Endothelial cell of umbilical vein (primary cell): ENCODE measurements around the gene SERPINB6. TPM values are rescaled to one million over a fixed set of nuclear protein-coding genes. Genes with fewer than 3 reads are reported as not detected.

Source experiments
- BruUV-seq: library from RNA; stranded (reverse); fragments of 400-500 nt; replicated peaks from 2 replicates; lab custom pipeline; 2021; lab: Mats Ljungman, UMichigan
- CTCF ChIA-PET: fragments of 300-600, 350-600 bp; sonication (Branson Sonifier 250); formaldehyde crosslinking; loops from one replicate; lab custom pipeline; 2021; ENCODE audit warnings: antibody characterized with exemption, inconsistent platforms; lab: Charles Lee
- POLR2A ChIA-PET: fragments of 300-600, 350-600 bp; sonication (Branson Sonifier 250); formaldehyde crosslinking; loops from one replicate; lab custom pipeline; 2021; ENCODE audit warnings: antibody characterized with exemption, inconsistent platforms; lab: Charles Lee
- DNase-seq: peaks from one replicate; pipeline ENCODE4 v3.0.0-alpha.2; 2011; ENCODE audit warnings: low read depth, low spot score
- FAIRE-seq: peaks from 2 replicates; lab custom pipeline; 2011; peaks lifted over from hg19 to GRCh38; lab: Jason Lieb, UNC
- H2AFZ ChIP-seq: 2 replicates; pipeline ENCODE4 v1.6.0; 2012; ENCODE audit warnings: low read depth, low read length, control low read depth, inconsistent platforms
- H3K27ac ChIP-seq: 2 replicates; pipeline ENCODE4 v1.5.1; 2011; ENCODE audit warnings: low read depth, mild to moderate bottlenecking, control low read depth, low read length, moderate library complexity; ENCODE audit not compliant: insufficient read depth
- H3K27me3 ChIP-seq, 2 experiments: 2 replicates each; pipeline versions ENCODE4 v1.6.0 to v1.6.1; 2011; ENCODE audit warnings: low read length in 2 of 2, mixed read lengths in 1 of 2; ENCODE audit not compliant: control insufficient read depth in 2 of 2, insufficient read depth in 2 of 2
- H3K36me3 ChIP-seq, 2 experiments: 2 replicates in 1 of 2; 3 replicates in 1 of 2; pipeline ENCODE4 v1.5.1; 2011; ENCODE audit warnings: low read length in 2 of 2, mild to moderate bottlenecking in 1 of 2, moderate library complexity in 1 of 2; ENCODE audit not compliant: control insufficient read depth in 2 of 2, insufficient read depth in 2 of 2; ENCODE audit errors: extremely low read depth in 1 of 2
- H3K4me1 ChIP-seq: 3 replicates; pipeline ENCODE4 v1.5.1; 2011; ENCODE audit warnings: mild to moderate bottlenecking, low read length; ENCODE audit not compliant: control insufficient read depth, insufficient read depth; ENCODE audit errors: extremely low read depth
- H3K4me2 ChIP-seq: 2 replicates; pipeline ENCODE4 v1.6.1; 2011; ENCODE audit warnings: low read length, control low read depth, mixed read lengths; ENCODE audit not compliant: insufficient read depth
- H3K4me3 ChIP-seq, 3 experiments: fragments of 200-600 bp in 1 of 3; sonication (generic), shearing (Covaris generic) in 1 of 3; replicated peaks in 1 of 3; 2 replicates each; pipeline ENCODE4 v1.5.1; 2011 to 2016; ENCODE audit warnings: control low read depth in 3 of 3, low read length in 3 of 3, mild to moderate bottlenecking in 2 of 3, inconsistent platforms in 1 of 3, low read depth in 1 of 3, moderate library complexity in 1 of 3; ENCODE audit not compliant: insufficient read depth in 1 of 3
- H3K79me2 ChIP-seq: 2 replicates; pipeline ENCODE4 v1.6.0; 2012; ENCODE audit warnings: low read length, inconsistent platforms; ENCODE audit not compliant: control insufficient read depth, insufficient read depth
- H3K9ac ChIP-seq: replicated peaks from 2 replicates; pipeline ENCODE3; 2011; ENCODE audit warnings: low read length, control low read depth; ENCODE audit not compliant: insufficient read depth; ENCODE audit errors: extremely low read depth
- H3K9me1 ChIP-seq: replicated peaks from 3 replicates; pipeline ENCODE4 v1.6.0; 2011; ENCODE audit warnings: mild to moderate bottlenecking, low read length; ENCODE audit not compliant: control insufficient read depth, insufficient read depth; ENCODE audit errors: extremely low read depth
- H3K9me3 ChIP-seq: replicated peaks from 2 replicates; pipeline ENCODE4 v1.5.1; 2012; ENCODE audit warnings: low read length, inconsistent platforms; ENCODE audit not compliant: control insufficient read depth, insufficient read depth
- H4K20me1 ChIP-seq: replicated peaks from 2 replicates; pipeline ENCODE3; 2011; ENCODE audit warnings: mild to moderate bottlenecking, low read length; ENCODE audit not compliant: control insufficient read depth, insufficient read depth; ENCODE audit errors: extremely low read depth
- FOS ChIP-seq: IDR thresholded peaks from 2 replicates; pipeline ENCODE4 v1.6.1; 2011; ENCODE audit warnings: mild to moderate bottlenecking, low read length, moderate library complexity, borderline replicate concordance; ENCODE audit not compliant: insufficient read depth
- GATA2 ChIP-seq: IDR thresholded peaks from 2 replicates; pipeline ENCODE4 v1.7.0; 2011; ENCODE audit warnings: low read depth, mild to moderate bottlenecking, moderate library complexity, mixed read lengths, low read length; ENCODE audit not compliant: insufficient read length, insufficient read depth
- JUN ChIP-seq: IDR thresholded peaks from 2 replicates; pipeline ENCODE4 v1.6.1; 2011; ENCODE audit warnings: borderline replicate concordance, low read depth; ENCODE audit not compliant: insufficient read length, insufficient read depth
- POLR2AphosphoS5 ChIP-seq: IDR thresholded peaks from 2 replicates; pipeline ENCODE4 v1.6.1; 2012; ENCODE audit warnings: low read depth, mild to moderate bottlenecking, control low read depth, low read length, moderate library complexity; ENCODE audit not compliant: insufficient read depth
- dilution Hi-C: fragments of 300-500 bp; cut with MboI; formaldehyde crosslinking; loops from one replicate; pipeline ENCODE4 v1.15.0; 2019; ENCODE audit warnings: low sequenced_read_pairs; ENCODE audit not compliant: extremely low pct_ligation_motif_present
- intact Hi-C: fragments of 100-400 bp; cut with micrococcal nuclease; formaldehyde crosslinking; loops from one replicate; pipeline ENCODE4 v1.10.0; 2022
- polyA plus RNA-seq, 4 experiments: library from polyadenylated mRNA; depleted of rRNA in 3 of 4; stranded (reverse) in 3 of 4; unstranded in 1 of 4; fragments of >200 nt; gene quantifications; 2 replicates each; pipeline versions ENCODE4 v1.2.1 to v1.2.3, GENCODE V29; 2011 to 2012; ENCODE audit warnings: missing spikeins in 1 of 4
- total RNA-seq: library from RNA; stranded (reverse); gene quantifications from 2 replicates; pipeline ENCODE4 v1.2.3, GENCODE V29; 2021
- TF ChIP-seq, protein P1 (sequence below): IDR thresholded peaks from 2 replicates; pipeline ENCODE4 v1.6.1; 2011; ENCODE audit not compliant: insufficient read depth, insufficient read length
- TF ChIP-seq, protein P2 (sequence below), 2 donors: IDR thresholded peaks; 1 replicate in 1 of 2; 2 replicates in 1 of 2; pipeline ENCODE4 v1.5.1; 2011; ENCODE audit warnings: low read length in 2 of 2, mild to moderate bottlenecking in 2 of 2, moderate library complexity in 2 of 2, control low read depth in 1 of 2, inconsistent platforms in 1 of 2, low read depth in 1 of 2; ENCODE audit not compliant: insufficient read depth in 1 of 2; ENCODE audit errors: extremely low read depth in 1 of 2

Gene SERPINB6
- total and polyA plus RNA-seq, 2 donors (not counting 3 experiments of a cell fraction or from before 2014, with no cell fraction given) = 145 to 151 TPM

DNA sequence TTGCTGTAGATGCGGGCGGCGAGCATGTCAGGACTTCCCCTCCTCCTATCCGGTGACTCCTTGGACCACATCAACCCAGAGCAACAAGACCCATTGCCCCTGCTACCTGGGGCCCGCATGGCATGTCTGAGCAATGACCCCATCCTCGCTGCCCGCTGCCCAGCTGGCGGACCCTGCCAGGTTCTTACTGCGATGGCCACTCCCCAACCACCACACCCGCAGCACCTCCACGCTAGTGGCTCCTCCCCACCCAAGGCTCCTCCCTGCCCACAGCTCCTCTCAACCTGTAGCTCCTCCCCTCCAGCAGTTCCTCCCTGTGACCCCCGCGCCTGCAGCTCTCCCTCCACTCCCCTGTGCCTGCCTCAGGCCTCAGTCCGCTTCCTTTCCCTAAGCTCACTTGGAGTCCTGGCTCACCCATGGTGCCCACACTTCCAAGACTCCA is 50.7 kb downstream of the SERPINB6 start:
- Histone ChIP-seq H4K20me1 (no peaks in the 10 kb centered on the region), H3K27me3 (no peaks in the 10 kb centered on the region), H3K4me2 (no peak overlapping the region), H3K4me1 (peaks cover 8% of the 10 kb centered on the region), H3K9me1 (no peaks in the 10 kb centered on the region), H3K36me3 (no peaks in the 10 kb centered on the region), H3K4me3 (no peak overlapping the region), H3K9ac (no peak overlapping the region), H3K27ac (no peak overlapping the region), H3K79me2 (no peaks in the 10 kb centered on the region), H3K9me3 (no peaks in the 10 kb centered on the region), H2AFZ (no peak overlapping the region)
- ChIA-PET POLR2A (no interaction called here), CTCF (interaction anchor here (1.1 to 3.4 kb wide), 5 partner anchors 9 to 183 kb away, joined by 3 to 15 read pairs (median 5); no protein-coding TSS in a partner anchor)
- TF ChIP-seq, protein P1, sequence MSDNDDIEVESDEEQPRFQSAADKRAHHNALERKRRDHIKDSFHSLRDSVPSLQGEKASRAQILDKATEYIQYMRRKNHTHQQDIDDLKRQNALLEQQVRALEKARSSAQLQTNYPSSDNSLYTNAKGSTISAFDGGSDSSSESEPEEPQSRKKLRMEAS = no peak
- TF ChIP-seq POLR2AphosphoS5 = no peak
- TF ChIP-seq, protein P2, sequence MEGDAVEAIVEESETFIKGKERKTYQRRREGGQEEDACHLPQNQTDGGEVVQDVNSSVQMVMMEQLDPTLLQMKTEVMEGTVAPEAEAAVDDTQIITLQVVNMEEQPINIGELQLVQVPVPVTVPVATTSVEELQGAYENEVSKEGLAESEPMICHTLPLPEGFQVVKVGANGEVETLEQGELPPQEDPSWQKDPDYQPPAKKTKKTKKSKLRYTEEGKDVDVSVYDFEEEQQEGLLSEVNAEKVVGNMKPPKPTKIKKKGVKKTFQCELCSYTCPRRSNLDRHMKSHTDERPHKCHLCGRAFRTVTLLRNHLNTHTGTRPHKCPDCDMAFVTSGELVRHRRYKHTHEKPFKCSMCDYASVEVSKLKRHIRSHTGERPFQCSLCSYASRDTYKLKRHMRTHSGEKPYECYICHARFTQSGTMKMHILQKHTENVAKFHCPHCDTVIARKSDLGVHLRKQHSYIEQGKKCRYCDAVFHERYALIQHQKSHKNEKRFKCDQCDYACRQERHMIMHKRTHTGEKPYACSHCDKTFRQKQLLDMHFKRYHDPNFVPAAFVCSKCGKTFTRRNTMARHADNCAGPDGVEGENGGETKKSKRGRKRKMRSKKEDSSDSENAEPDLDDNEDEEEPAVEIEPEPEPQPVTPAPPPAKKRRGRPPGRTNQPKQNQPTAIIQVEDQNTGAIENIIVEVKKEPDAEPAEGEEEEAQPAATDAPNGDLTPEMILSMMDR (IDR thresholded peaks at IDR 0.05; ENCODE audit: extremely low read depth in 1 of 2, insufficient read depth in 1 of 2, low read depth in 1 of 2, low read length in 2 of 2) = no peak
- no peak for TF ChIP-seq GATA2
- no peak for TF ChIP-seq FOS
- no peak for TF ChIP-seq JUN
- dilution Hi-C loops (no loop called here), intact Hi-C loops (no loop called here)
- FAIRE-seq (no peak), DNase-seq (no peak)
- BruUV-seq = no TSS peak
